ENCODE data around the gene RPS19.
"Not testable (repeated sequence)": the region's sequence is repeated elsewhere in the genome, so short reads cannot be mapped to it uniquely, and the experiment has no call there.

Gene RPS19

GRCh38 chr19:41913538-41914423, 53.7 kb downstream of the RPS19 start:
- DNase-seq (ENCODE audit: low spot score) = no peak

DNA sequence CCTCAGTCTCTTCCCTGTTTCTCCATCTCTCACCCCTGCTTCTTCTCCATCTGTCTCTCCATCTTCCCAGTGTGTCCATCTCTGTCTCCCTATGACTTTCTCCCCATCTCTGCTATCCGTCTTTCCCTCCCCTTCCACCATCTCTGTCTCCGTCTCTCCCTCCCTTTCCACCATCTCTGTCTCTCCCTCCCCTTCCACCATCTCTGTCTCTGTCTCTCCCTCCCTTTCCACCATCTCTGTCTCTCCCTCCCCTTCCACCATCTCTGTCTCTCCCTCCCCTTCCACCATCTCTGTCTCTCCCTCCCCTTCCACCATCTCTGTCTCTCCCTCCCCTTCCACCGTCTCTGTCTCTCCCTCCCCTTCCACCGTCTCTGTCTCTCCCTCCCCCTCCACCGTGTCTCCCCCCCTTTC, 54.4 kb downstream of the RPS19 start:
- not testable (repeated sequence) for DNase-seq (ENCODE audit: low spot score)

- DNase-seq (ENCODE audit: low spot score) = no peak
Measured at GRCh38 chr19:41915021-41915775, 55.1 kb downstream of the RPS19 start.

- no peak for DNase-seq (ENCODE audit: low spot score)
Measured at GRCh38 chr19:41915776-41916414, 55.8 kb downstream of the RPS19 start.

DNA sequence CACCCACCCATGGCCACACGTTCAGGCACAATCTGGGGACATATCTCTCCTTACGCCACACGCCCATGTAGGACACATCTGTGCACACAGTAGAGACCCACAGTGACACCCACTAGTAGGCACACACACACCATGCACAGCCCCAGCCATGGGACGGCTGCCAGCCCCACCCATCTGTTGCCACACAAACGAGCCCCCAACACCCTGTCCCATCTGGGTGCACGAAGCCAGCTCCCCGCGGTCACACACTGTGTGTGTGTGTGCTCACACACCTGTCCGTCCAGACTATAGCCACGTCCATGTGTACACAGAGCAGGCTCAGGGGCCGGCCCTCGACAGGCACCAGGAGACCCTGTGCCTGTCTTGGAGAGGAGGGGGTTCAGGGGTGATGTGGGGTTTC, 57.6 kb downstream of the RPS19 start:
- no peak for DNase-seq (ENCODE audit: low spot score)

DNA sequence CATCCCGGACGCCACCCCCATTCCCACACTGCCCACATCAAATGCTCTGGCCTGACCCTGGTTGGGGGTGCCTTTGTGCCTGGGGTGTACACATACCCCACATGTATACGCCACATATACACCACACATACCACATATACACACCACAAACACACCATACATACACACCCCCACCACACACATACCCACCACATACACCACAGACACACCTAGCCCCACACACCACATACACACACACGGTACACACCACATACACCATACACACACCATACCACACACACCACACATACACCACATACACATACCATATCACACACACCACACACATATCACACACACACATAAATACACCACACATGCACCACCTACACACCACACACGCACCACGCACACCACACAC, 58.0 kb downstream of the RPS19 start:
- no peak for DNase-seq (ENCODE audit: low spot score)

GRCh38 chr19:41918653-41919244, 58.7 kb downstream of the RPS19 start:
- DNase-seq (ENCODE audit: low spot score) = no peak

- no peak for DNase-seq (ENCODE audit: low spot score)
Measured at GRCh38 chr19:41919948-41920712, 60.1 kb downstream of the RPS19 start.

DNA sequence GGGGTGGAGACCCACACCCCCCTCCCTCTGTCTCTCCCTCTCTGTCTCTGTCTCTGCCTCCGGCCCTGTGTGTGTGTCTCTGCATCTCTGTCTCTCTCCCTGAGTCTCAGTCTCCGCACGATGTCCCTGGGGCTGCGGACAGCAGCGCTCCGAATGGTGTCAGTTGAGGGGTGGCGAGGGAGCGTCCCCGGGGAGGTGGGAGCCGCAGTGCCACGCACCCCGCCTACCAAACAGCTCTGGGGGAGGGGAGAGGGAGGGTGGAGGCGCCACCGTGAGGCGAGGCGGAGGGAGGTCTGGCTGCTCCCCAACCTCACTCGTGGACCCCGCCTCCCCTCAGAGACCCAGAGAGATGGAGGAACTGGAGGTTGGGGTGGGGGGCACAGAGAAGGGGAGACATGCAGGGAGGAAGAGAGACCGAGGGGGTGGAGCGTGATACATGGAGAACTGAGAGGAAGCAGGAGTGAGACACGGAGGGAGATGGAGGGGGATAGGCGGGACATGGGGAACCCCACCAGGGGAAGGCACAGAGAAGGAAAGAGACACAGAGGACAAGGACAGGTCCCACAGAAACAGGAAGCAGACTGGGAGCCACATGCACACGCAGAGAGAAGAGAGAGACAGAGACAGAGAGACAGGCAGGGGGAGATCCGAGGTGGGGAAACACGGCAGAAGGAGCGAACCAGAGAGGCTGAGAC, 61.0 kb downstream of the RPS19 start:
- DNase-seq (ENCODE audit: low spot score) = no peak

- no peak for DNase-seq (ENCODE audit: low spot score)
Measured at GRCh38 chr19:41921577-41922576, 61.8 kb downstream of the RPS19 start.

Small RNA genes lying within 50 kb of the gene (small RNA-seq; reads per million reads assigned to genes)
- gene MIR6797 = 0 reads per million in 2 experiments

Data from SK-N-DZ (cell line).